NCI-H1436 (cell line): Measurements from ENCODE around the gene TRIM2.
"Not testable (repeated sequence)": the region's sequence is repeated elsewhere in the genome, so short reads cannot be mapped to it uniquely, and the experiment has no call there.

Experiments used
- DNase-seq: peaks from one replicate; lab custom pipeline; 2025; lab: John Stamatoyannopoulos, UW

Gene TRIM2

GRCh38 chr4:153204247-153204671 lies at the start of gene TRIM2:
Gene TRIM2, plus strand, starts transcription at chr4:153204443. Its CDS starts 88 bp downstream, at chr4:153204531.
- DNase-seq, result peak; percentile 87

- DNase-seq, result no peak
Measured at GRCh38 chr4:153155686-153156085, 48.6 kb upstream of the TRIM2 start.

- DNase-seq, result peak; percentile 11
Measured at GRCh38 chr4:153156263-153156662, 48.0 kb upstream of the TRIM2 start.

GRCh38 chr4:153156721-153157120 lies 47.5 kb upstream of the TRIM2 start:
- no peak for DNase-seq

GRCh38 chr4:153159016-153159415 lies 45.2 kb upstream of the TRIM2 start:
- DNase-seq, result no peak

- no peak for DNase-seq
Measured at GRCh38 chr4:153159728-153160221, 44.5 kb upstream of the TRIM2 start.

- DNase-seq, result no peak
Measured at GRCh38 chr4:153160821-153161220, 43.4 kb upstream of the TRIM2 start.

- DNase-seq, result no peak
Measured at GRCh38 chr4:153161226-153161963, 42.8 kb upstream of the TRIM2 start.

- DNase-seq, result not testable (repeated sequence)
Measured at GRCh38 chr4:153165236-153165635, 39.0 kb upstream of the TRIM2 start.

- no peak for DNase-seq
Measured at GRCh38 chr4:153166716-153167501, 37.3 kb upstream of the TRIM2 start.

- no peak for DNase-seq
Measured at GRCh38 chr4:153169776-153170175, 34.5 kb upstream of the TRIM2 start.

GRCh38 chr4:153170407-153170806 lies 33.8 kb upstream of the TRIM2 start:
- DNase-seq, result no peak

GRCh38 chr4:153174821-153175567 lies 29.2 kb upstream of the TRIM2 start:
- no peak for DNase-seq

GRCh38 chr4:153176938-153177337 lies 27.3 kb upstream of the TRIM2 start:
- no peak for DNase-seq

GRCh38 chr4:153177841-153178240 lies 26.4 kb upstream of the TRIM2 start:
- no peak for DNase-seq

GRCh38 chr4:153179100-153179499 lies 25.1 kb upstream of the TRIM2 start:
- DNase-seq, result no peak

- DNase-seq, result no peak
Measured at GRCh38 chr4:153181293-153181692, 22.9 kb upstream of the TRIM2 start.

- no peak for DNase-seq
Measured at GRCh38 chr4:153181700-153182099, 22.5 kb upstream of the TRIM2 start.

- no peak for DNase-seq
Measured at GRCh38 chr4:153183146-153183545, 21.1 kb upstream of the TRIM2 start.

GRCh38 chr4:153185331-153185852 lies 18.9 kb upstream of the TRIM2 start:
- DNase-seq, result no peak

- no peak for DNase-seq
Measured at GRCh38 chr4:153186046-153186728, 18.1 kb upstream of the TRIM2 start.
